ENCODE data around the gene TCAP.

- TF ChIP-seq POLR2AphosphoS5 (IDR thresholded peaks at IDR 0.05; ENCODE audit: low read depth, low read length), result no peak
- TF ChIP-seq CTCF (IDR thresholded peaks at IDR 0.05), result no peak
- no peak for TF ChIP-seq SIN3A (IDR thresholded peaks at IDR 0.05; ENCODE audit: borderline replicate concordance, insufficient read depth, low read depth, low read length)
- no peak for TF ChIP-seq REST (IDR thresholded peaks at IDR 0.05; ENCODE audit: insufficient read depth in 1 of 2, low read depth in 2 of 2, low read length in 1 of 2)
- no peak for TF ChIP-seq TCF7L2 (IDR thresholded peaks at IDR 0.05; ENCODE audit: low read depth, low read length)
Observed at GRCh38 chr17:39688475-39688835, 23.3 kb downstream of the TCAP start.
